ENCODE measurements around the gene ADAMTS2. TPM values are rescaled to one million over a fixed set of nuclear protein-coding genes. Genes with fewer than 3 reads are reported as not detected.

The ADAMTS2 gene
- total RNA-seq, 2 experiments from 2014 or later, result not detected

DNA sequence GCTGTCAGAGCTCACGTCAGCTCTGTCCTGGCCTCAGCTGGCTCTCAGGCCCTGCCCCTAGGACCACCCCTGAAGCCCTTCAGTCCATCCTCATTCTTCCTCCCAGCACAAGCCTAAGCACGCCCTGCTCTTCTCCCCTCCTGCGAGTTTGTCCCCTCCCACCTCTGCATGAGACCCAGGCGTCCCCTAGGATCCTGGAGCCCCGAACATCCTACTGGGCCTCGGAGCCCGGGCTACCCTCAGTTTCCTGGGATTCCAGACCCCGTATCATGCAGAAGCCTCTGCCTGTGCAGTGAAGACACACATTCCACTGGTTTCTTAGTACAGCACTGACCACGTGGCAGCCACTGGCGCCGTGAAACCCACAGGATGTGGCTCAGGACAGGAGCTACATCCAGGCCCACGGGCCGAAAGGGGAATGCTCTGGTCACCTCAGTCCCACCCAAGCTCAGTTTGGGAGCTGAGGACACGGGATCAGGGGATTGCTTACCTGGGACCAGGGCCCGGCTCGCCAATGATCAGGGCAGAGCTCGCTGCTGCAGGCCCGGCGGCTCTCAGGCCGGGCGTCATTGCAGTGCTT lies 220.9 kb downstream of the ADAMTS2 start:
- intact Hi-C loops (cut with DNase I, micrococcal nuclease), result no loop called here
- H3K9me3 ChIP-seq (ENCODE audit: control insufficient read depth in 1 of 2, insufficient read depth in 1 of 2, low read length in 2 of 2), result peaks cover 0 to 83% of the 10 kb centered on the region in 2 experiments

DNA sequence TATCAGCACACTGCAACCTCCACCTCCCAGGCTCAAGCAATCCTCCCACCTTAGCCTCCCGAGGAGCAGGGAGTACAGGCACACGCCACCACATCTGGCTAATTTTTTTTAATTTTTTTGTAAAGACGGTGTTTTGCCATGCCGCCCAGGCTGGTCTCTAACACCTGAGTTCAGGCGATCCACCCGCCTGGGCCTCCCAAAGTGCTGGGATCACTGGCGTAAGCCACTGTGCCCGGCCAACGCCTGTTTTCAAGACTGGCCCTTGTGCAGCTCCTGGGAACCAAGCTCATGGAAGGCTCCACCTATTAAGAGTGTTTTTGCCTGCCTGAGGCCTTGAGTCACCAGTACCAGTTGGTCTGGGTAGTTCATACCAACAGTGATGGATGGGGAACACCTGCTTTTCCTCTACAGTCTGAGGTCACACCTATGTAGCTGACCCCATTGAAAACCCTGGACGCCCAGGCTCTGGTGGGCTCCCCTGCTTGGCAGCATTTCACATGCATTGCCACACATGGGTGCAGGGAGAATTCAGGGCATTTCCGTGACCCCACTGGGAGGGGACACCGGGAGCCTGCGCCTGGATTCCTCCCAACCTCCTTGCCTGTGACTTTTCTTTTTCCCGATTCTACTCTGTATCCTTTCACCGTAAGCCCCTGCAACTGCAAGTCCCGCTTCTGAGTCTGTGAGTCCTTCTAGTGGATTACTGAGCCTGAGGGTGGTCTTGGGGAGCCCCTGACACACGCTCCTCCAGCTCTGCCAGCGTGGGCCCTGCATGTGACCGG lies 221.6 kb downstream of the ADAMTS2 start:
- Mint-ChIP-seq H3K4me1 (ENCODE audit: low read depth) (no peaks in the 10 kb centered on the region), H3K36me3 (ENCODE audit: low read depth) (no peaks in the 10 kb centered on the region), H3K27ac (no peak overlapping the region)

More for the DNA sequence above, 220.9 kb downstream of the ADAMTS2 start:
- no peaks in the 10 kb centered on the region for H3K27me3 Mint-ChIP-seq
- POLR2A ChIA-PET, result no interaction called here
- Histone ChIP-seq H3K36me3 (ENCODE audit: insufficient read depth, low read length) (no peaks in the 10 kb centered on the region), H3K27ac (ENCODE audit: low read depth in 1 of 2, low read length in 2 of 2) (no peak overlapping the region), H3K27me3 (ENCODE audit: control insufficient read depth in 1 of 2, insufficient read depth in 2 of 2, low read length in 2 of 2) (no peaks in the 10 kb centered on the region), H3K4me1 (ENCODE audit: insufficient read depth, low read length) (no peaks in the 10 kb centered on the region), H3K4me3 (ENCODE audit: low read length) (no peak overlapping the region)
- H3K36me3 Mint-ChIP-seq (ENCODE audit: low read depth), result no peaks in the 10 kb centered on the region
- CTCF ChIA-PET, result no interaction called here
- no peak overlapping the region for H3K4me3 Mint-ChIP-seq
- H3K27ac Mint-ChIP-seq, result no peak overlapping the region
- TF ChIP-seq, protein P1, sequence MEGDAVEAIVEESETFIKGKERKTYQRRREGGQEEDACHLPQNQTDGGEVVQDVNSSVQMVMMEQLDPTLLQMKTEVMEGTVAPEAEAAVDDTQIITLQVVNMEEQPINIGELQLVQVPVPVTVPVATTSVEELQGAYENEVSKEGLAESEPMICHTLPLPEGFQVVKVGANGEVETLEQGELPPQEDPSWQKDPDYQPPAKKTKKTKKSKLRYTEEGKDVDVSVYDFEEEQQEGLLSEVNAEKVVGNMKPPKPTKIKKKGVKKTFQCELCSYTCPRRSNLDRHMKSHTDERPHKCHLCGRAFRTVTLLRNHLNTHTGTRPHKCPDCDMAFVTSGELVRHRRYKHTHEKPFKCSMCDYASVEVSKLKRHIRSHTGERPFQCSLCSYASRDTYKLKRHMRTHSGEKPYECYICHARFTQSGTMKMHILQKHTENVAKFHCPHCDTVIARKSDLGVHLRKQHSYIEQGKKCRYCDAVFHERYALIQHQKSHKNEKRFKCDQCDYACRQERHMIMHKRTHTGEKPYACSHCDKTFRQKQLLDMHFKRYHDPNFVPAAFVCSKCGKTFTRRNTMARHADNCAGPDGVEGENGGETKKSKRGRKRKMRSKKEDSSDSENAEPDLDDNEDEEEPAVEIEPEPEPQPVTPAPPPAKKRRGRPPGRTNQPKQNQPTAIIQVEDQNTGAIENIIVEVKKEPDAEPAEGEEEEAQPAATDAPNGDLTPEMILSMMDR (IDR thresholded peaks at IDR 0.05), result no peak
- DNase-seq (no peak), ATAC-seq (ENCODE audit: poor library complexity) (no peak)
- no peaks in the 10 kb centered on the region for H3K9me3 Mint-ChIP-seq
- no peaks in the 10 kb centered on the region for H3K4me1 Mint-ChIP-seq (ENCODE audit: low read depth)

DNA sequence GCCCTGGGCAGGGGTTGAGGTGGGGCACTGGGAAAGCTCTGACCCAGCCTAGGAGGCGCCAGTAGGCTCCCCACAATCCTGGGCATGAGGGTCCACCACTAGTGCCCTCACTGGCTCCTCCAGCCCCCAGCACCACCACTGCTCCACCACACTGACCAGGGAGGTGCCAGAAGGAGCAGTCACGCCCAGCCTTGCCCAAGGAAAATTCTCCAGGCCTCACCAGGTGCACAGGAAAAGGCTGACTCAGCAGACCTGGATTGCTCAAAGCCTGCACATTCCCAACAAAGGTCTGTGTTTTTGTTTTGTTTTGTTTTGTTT lies 222.2 kb downstream of the ADAMTS2 start:
- intact Hi-C loops (cut with DNase I, micrococcal nuclease), result no loop called here
- Histone ChIP-seq H3K27ac (ENCODE audit: low read depth in 1 of 2, low read length in 2 of 2) (no peak overlapping the region), H3K9me3 (ENCODE audit: control insufficient read depth in 1 of 2, insufficient read depth in 1 of 2, low read length in 2 of 2) (peaks cover 0 to 88% of the 10 kb centered on the region in 2 experiments), H3K4me1 (ENCODE audit: insufficient read depth, low read length) (no peaks in the 10 kb centered on the region), H3K4me3 (ENCODE audit: low read length) (no peak overlapping the region), H3K27me3 (ENCODE audit: control insufficient read depth in 1 of 2, insufficient read depth in 2 of 2, low read length in 2 of 2) (no peaks in the 10 kb centered on the region), H3K36me3 (ENCODE audit: insufficient read depth, low read length) (no peaks in the 10 kb centered on the region)
- Mint-ChIP-seq H3K36me3 (ENCODE audit: low read depth) (no peaks in the 10 kb centered on the region), H3K4me3 (no peak overlapping the region), H3K9me3 (no peaks in the 10 kb centered on the region), H3K4me1 (ENCODE audit: low read depth) (no peaks in the 10 kb centered on the region), H3K27ac (no peak overlapping the region), H3K27me3 (no peaks in the 10 kb centered on the region)
- ATAC-seq (ENCODE audit: poor library complexity), result no peak
- POLR2A ChIA-PET, result no interaction called here
- CTCF ChIA-PET, result no interaction called here
- TF ChIP-seq, protein P1 (IDR thresholded peaks at IDR 0.05), result no peak
- no peak for DNase-seq

More for the DNA sequence above, 221.6 kb downstream of the ADAMTS2 start:
- ChIA-PET POLR2A (no interaction called here), CTCF (no interaction called here)
- peaks cover 0 to 88% of the 10 kb centered on the region in 2 experiments for H3K9me3 ChIP-seq (ENCODE audit: control insufficient read depth in 1 of 2, insufficient read depth in 1 of 2, low read length in 2 of 2)
- Mint-ChIP-seq H3K27me3 (no peaks in the 10 kb centered on the region), H3K4me3 (no peak overlapping the region), H3K9me3 (no peaks in the 10 kb centered on the region)
- H3K27ac ChIP-seq (ENCODE audit: low read depth in 1 of 2, low read length in 2 of 2), result no peak overlapping the region
- no peak overlapping the region for H3K4me3 ChIP-seq (ENCODE audit: low read length)
- ATAC-seq (ENCODE audit: poor library complexity), result no peak
- H3K36me3 ChIP-seq (ENCODE audit: insufficient read depth, low read length), result no peaks in the 10 kb centered on the region
- intact Hi-C loops (cut with DNase I, micrococcal nuclease), result no loop called here
- H3K4me1 ChIP-seq (ENCODE audit: insufficient read depth, low read length), result no peaks in the 10 kb centered on the region
- TF ChIP-seq, protein P1 (IDR thresholded peaks at IDR 0.05), result no peak
- H3K27me3 ChIP-seq (ENCODE audit: control insufficient read depth in 1 of 2, insufficient read depth in 2 of 2, low read length in 2 of 2), result no peaks in the 10 kb centered on the region
- DNase-seq, result no peak
